Measurements from ENCODE around the gene LCN10. TPM values are rescaled to one million over a fixed set of nuclear protein-coding genes. Genes with fewer than 3 reads are reported as not detected.

LCN10 gene
- total and polyA plus RNA-seq, 2 of the 13 experiments (the other 11 are each of a cell fraction or from before 2014, with no cell fraction given): 0.53 to 0.61 TPM

GRCh38 chr9:136697146-136697820 is 45.5 kb downstream of the LCN10 start (continued):
- no peak; a peak in 1 of 4 replicates for TF ChIP-seq REST (IDR thresholded peaks at IDR 0.05; ENCODE audit: borderline replicate concordance in 1 of 2, low read depth in 1 of 2, low read length in 2 of 2)
- peak; percentile 64; the same call in 1 of the 2 replicates for TF ChIP-seq ZNF609 (CRISPR knock-in tag; IDR thresholded peaks at IDR 0.05; ENCODE audit: borderline replicate concordance)
- no peak for TF ChIP-seq EZH2 (conservative IDR thresholded peaks at IDR 0.05; ENCODE audit: low read depth, low read length)
- no peak for TF ChIP-seq IRF2 (CRISPR knock-in tag; IDR thresholded peaks at IDR 0.05)
- TF ChIP-seq ARID4A (CRISPR knock-in tag; IDR thresholded peaks at IDR 0.05; ENCODE audit: borderline replicate concordance): no peak; the same call in 1 of the 2 replicates
- no peak for TF ChIP-seq ARID2 (CRISPR knock-in tag; IDR thresholded peaks at IDR 0.05; ENCODE audit: borderline replicate concordance)
- TF ChIP-seq SNRNP70 (IDR thresholded peaks at IDR 0.05; ENCODE audit: low read depth, low read length): no peak
- TF ChIP-seq ZNF264 (CRISPR knock-in tag; IDR thresholded peaks at IDR 0.05): no peak; the same call in 1 of the 2 replicates
- no peak for TF ChIP-seq ZNF878 (CRISPR knock-in tag; IDR thresholded peaks at IDR 0.05)
- TF ChIP-seq ZBTB39 (CRISPR knock-in tag; IDR thresholded peaks at IDR 0.05): no peak; the same call in 1 of the 2 replicates
